Measurements from ENCODE around the gene AP2A2.

The AP2A2 gene

GRCh38 chr11:1041936-1042608 is 116.4 kb downstream of the AP2A2 start:
- H3K9me3 ChIP-seq (ENCODE audit: severe bottlenecking), result no peaks in the 10 kb centered on the region
- H3K27me3 ChIP-seq (ENCODE audit: insufficient read depth, low read depth, severe bottlenecking), result no peaks in the 10 kb centered on the region
- no peak overlapping the region for H3K27ac ChIP-seq
- DNase-seq, result no peak
- H3K4me3 ChIP-seq (ENCODE audit: low read depth, low read length), result no peak overlapping the region
- H3K36me3 ChIP-seq, result no peaks in the 10 kb centered on the region
- TF ChIP-seq CTCF (IDR thresholded peaks at IDR 0.05; ENCODE audit: low read depth, low read length), result no peak

GRCh38 chr11:1042626-1043562 is 117.2 kb downstream of the AP2A2 start:
- no peak for TF ChIP-seq CTCF (IDR thresholded peaks at IDR 0.05; ENCODE audit: low read depth, low read length)

GRCh38 chr11:1043563-1044096 is 118.0 kb downstream of the AP2A2 start:
- Histone ChIP-seq H3K27me3 (ENCODE audit: insufficient read depth, low read depth, severe bottlenecking) (no peaks in the 10 kb centered on the region), H3K4me3 (ENCODE audit: low read depth, low read length) (no peak overlapping the region), H3K9me3 (ENCODE audit: severe bottlenecking) (no peaks in the 10 kb centered on the region), H3K36me3 (no peaks in the 10 kb centered on the region), H3K27ac (no peak overlapping the region)
- no peak for TF ChIP-seq CTCF (IDR thresholded peaks at IDR 0.05; ENCODE audit: low read depth, low read length)
- no peak for DNase-seq

More at GRCh38 chr11:1042626-1043562, 117.2 kb downstream of the AP2A2 start:
- no peaks in the 10 kb centered on the region for H3K9me3 ChIP-seq (ENCODE audit: severe bottlenecking)
- H3K36me3 ChIP-seq, result no peaks in the 10 kb centered on the region
- no peak overlapping the region for H3K27ac ChIP-seq
- no peaks in the 10 kb centered on the region for H3K27me3 ChIP-seq (ENCODE audit: insufficient read depth, low read depth, severe bottlenecking)
- no peak for DNase-seq
- H3K4me3 ChIP-seq (ENCODE audit: low read depth, low read length), result no peak overlapping the region

GRCh38 chr11:1044160-1044559 is 118.5 kb downstream of the AP2A2 start:
- no peak for DNase-seq
- H3K36me3 ChIP-seq, result no peaks in the 10 kb centered on the region
- no peaks in the 10 kb centered on the region for H3K9me3 ChIP-seq (ENCODE audit: severe bottlenecking)
- H3K27ac ChIP-seq, result no peak overlapping the region
- no peak overlapping the region for H3K4me3 ChIP-seq (ENCODE audit: low read depth, low read length)
- H3K27me3 ChIP-seq (ENCODE audit: insufficient read depth, low read depth, severe bottlenecking), result no peaks in the 10 kb centered on the region
- no peak for TF ChIP-seq CTCF (IDR thresholded peaks at IDR 0.05; ENCODE audit: low read depth, low read length)

- Histone ChIP-seq H3K27me3 (ENCODE audit: insufficient read depth, low read depth, severe bottlenecking) (no peaks in the 10 kb centered on the region), H3K4me3 (ENCODE audit: low read depth, low read length) (no peak overlapping the region), H3K9me3 (ENCODE audit: severe bottlenecking) (no peaks in the 10 kb centered on the region), H3K36me3 (no peaks in the 10 kb centered on the region), H3K27ac (no peak overlapping the region)
- no peak for TF ChIP-seq CTCF (IDR thresholded peaks at IDR 0.05; ENCODE audit: low read depth, low read length)
- no peak for DNase-seq
Measured at GRCh38 chr11:1047595-1048156, 122.0 kb downstream of the AP2A2 start.

All from WERI-Rb-1 (cell line).